Liver (tissue), 3 donors: Measurements from ENCODE around the gene THEM5.

ENCODE experiments used
- CTCF ChIP-seq: fragments of 150-350 bp; IDR thresholded peaks from 2 replicates; pipeline ENCODE4 v1.5.1; 2017; ENCODE audit warnings: improper control_type of control experiment, low read depth, low read length; ENCODE audit not compliant: missing input control
- HNF4A ChIP-seq, 2 donors: conservative IDR thresholded peaks; 2 replicates each; pipeline ENCODE4 v1.6.1; 2016; ENCODE audit warnings: antibody characterized with exemption in 2 of 2, mild to moderate bottlenecking in 2 of 2
- TAF1 ChIP-seq: conservative IDR thresholded peaks from 2 replicates; pipeline ENCODE4 v1.6.1; 2016; ENCODE audit warnings: antibody characterized with exemption, mild to moderate bottlenecking
- donor health status: healthy.
- donor health status: healthy.

- TF ChIP-seq CTCF (no peak), TAF1 (no peak), HNF4A (conservative IDR thresholded peaks at IDR 0.05) (no peak)
Observed at GRCh38 chr1:151840421-151840820, 13.1 kb downstream of the THEM5 start.
